Ovary (tissue), 9 donors: ENCODE data around the gene PTPRN2. TPM values are rescaled to one million over a fixed set of nuclear protein-coding genes. Genes with fewer than 3 reads are reported as not detected.
A peak's percentile ranks its signal among the peaks of the same experiment; 100 is the strongest.
"Not testable (repeated sequence)": the region's sequence is repeated elsewhere in the genome, so short reads cannot be mapped to it uniquely, and the experiment has no call there.

Experiments used
- DNase-seq, 5 donors: peaks; one replicate each; pipeline ENCODE4 v3.0.0-alpha.2; 2019 to 2020
- H3K27ac ChIP-seq, 2 donors: fragments of 200-600 bp; one replicate each; pipeline versions ENCODE4 v1.5.1 to v1.8.0; 2019 to 2022
- H3K27me3 ChIP-seq: fragments of 200-600 bp; one replicate; pipeline ENCODE4 v1.8.0; 2022
- H3K36me3 ChIP-seq: fragments of 200-600 bp; sonication (generic); one replicate; pipeline ENCODE4 v1.5.1; 2019
- H3K4me1 ChIP-seq: one replicate; pipeline ENCODE4 v1.8.1; 2013; ENCODE audit warnings: mild to moderate bottlenecking, moderate library complexity; ENCODE audit not compliant: insufficient read depth
- H3K4me3 ChIP-seq: fragments of 200-600 bp; sonication (generic); one replicate; pipeline ENCODE4 v1.5.1; 2017
- H3K9me3 ChIP-seq, 2 donors: fragments of 200-600 bp in 1 of 2; sonication (generic) in 1 of 2; one replicate each; pipeline versions ENCODE4 v1.5.1 to v1.8.1; 2013 to 2019; ENCODE audit warnings: mild to moderate bottlenecking in 1 of 2, moderate library complexity in 1 of 2
- EP300 ChIP-seq: sonication (generic); formaldehyde crosslinking; IDR thresholded peaks from one replicate; pipeline ENCODE4 v1.6.1; 2017; ENCODE audit warnings: antibody characterized with exemption
- POLR2A ChIP-seq: fragments of 450-650 bp; IDR thresholded peaks from one replicate; pipeline ENCODE4 v1.6.1; 2017; ENCODE audit warnings: antibody characterized with exemption, mild to moderate bottlenecking, moderate library complexity
- WGBS, 3 donors: extraction: QIAGEN DNeasy Blood & Tissue Kit in 1 of 3; methylation state at CpG; one replicate each; pipeline versions ENCODE4 v1.1.5 to v1.1.7; 2013 to 2017; 5-methylcytosine and 5-hydroxymethylcytosine counted together
- intact Hi-C, 4 donors: fragments of 100-400 bp; cut with DNase I; formaldehyde crosslinking; loops; one replicate each; pipeline versions ENCODE4 v1.11.0 to v1.15.1; 2022 to 2023
- polyA plus RNA-seq, 2 donors: library from polyadenylated mRNA; stranded (reverse); fragments of 200-250 nt in 1 of 2; fragments of 350-450 nt in 1 of 2; fragmentation: Illumina TruSeq in 1 of 2; extraction: RNeasy Lipid Tissue Mini Kit (QIAGEN cat#74804) in 1 of 2; gene quantifications; one replicate each; pipeline ENCODE4 v1.2.3, GENCODE V29; 2013 to 2014
- total RNA-seq, 7 donors: library from RNA; depleted of rRNA in 2 of 7; stranded (reverse); fragments of >200 nt in 2 of 7; fragmentation: NEBNext Ultra II Directional in 3 of 7; extraction: Animal tissue kit (Norgen Biotek cat#: 25700) in 3 of 7; gene quantifications; one replicate each; pipeline versions ENCODE4 v1.1.0 to v1.2.4, GENCODE V29; 2016 to 2023
- TF ChIP-seq, protein P1 (sequence below), 3 donors: fragments of 450-650 bp in 2 of 3; fragments of 200-600 bp in 1 of 3; IDR thresholded peaks; one replicate each; pipeline versions ENCODE4 v1.5.1 to v1.8.0; 2016 to 2022; ENCODE audit warnings: antibody characterized with exemption in 3 of 3, mild to moderate bottlenecking in 1 of 3
- donor health status: DM: no; HTN: no; CAD: no; lungs with moderate emphysema.
- donor health status: DM: no; HTN: no; CAD: no.
- donor health status: Bipolar disorder and iron deficiency.
- donor health status: DM: yes; HTN: yes; CAD: no.
- donor health status: DM: no; HTN: no; CAD: no.
- donor health status: DM: yes; HTN: yes; CAD: no.

The PTPRN2 gene
- total and polyA plus RNA-seq, 9 donors: 3.5 to 11.1 (median 5.9) TPM

DNA sequence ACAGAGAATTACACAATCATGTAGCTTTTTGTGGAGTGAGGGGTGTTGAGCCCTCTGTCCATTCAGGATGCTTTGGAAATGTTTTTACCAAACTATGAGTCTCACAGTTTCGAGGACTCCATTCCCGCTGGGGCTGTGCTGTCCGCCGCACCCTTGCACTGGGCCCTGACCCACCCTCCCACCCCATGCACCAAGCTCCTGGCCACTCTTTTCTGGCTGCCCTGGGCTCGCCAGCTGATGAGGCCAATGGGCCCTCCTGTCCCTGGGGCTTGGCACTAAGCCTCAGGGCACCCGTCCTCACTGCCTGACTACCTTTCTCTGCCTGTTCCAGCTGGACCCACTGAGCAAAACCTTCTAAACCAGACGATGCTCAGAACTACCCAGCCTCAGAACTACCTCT, 332.1 kb downstream of the PTPRN2 start:
- Histone ChIP-seq H3K27me3 (no peaks in the 10 kb centered on the region), H3K9me3 (no peaks in the 10 kb centered on the region), H3K4me3 (no peak overlapping the region), H3K36me3 (no peaks in the 10 kb centered on the region), H3K27ac (no peak overlapping the region), H3K4me1 (no peaks in the 10 kb centered on the region)
- 84 to 86% (median 86%) methylated on average over 7 of the region's 7 CpGs for WGBS, 3 donors
- intact Hi-C loops: no loop called here
- TF ChIP-seq EP300: no peak
- no peak for TF ChIP-seq POLR2A
- TF ChIP-seq, protein P1, sequence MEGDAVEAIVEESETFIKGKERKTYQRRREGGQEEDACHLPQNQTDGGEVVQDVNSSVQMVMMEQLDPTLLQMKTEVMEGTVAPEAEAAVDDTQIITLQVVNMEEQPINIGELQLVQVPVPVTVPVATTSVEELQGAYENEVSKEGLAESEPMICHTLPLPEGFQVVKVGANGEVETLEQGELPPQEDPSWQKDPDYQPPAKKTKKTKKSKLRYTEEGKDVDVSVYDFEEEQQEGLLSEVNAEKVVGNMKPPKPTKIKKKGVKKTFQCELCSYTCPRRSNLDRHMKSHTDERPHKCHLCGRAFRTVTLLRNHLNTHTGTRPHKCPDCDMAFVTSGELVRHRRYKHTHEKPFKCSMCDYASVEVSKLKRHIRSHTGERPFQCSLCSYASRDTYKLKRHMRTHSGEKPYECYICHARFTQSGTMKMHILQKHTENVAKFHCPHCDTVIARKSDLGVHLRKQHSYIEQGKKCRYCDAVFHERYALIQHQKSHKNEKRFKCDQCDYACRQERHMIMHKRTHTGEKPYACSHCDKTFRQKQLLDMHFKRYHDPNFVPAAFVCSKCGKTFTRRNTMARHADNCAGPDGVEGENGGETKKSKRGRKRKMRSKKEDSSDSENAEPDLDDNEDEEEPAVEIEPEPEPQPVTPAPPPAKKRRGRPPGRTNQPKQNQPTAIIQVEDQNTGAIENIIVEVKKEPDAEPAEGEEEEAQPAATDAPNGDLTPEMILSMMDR (IDR thresholded peaks at IDR 0.05): no peak
- no peak for DNase-seq

DNA sequence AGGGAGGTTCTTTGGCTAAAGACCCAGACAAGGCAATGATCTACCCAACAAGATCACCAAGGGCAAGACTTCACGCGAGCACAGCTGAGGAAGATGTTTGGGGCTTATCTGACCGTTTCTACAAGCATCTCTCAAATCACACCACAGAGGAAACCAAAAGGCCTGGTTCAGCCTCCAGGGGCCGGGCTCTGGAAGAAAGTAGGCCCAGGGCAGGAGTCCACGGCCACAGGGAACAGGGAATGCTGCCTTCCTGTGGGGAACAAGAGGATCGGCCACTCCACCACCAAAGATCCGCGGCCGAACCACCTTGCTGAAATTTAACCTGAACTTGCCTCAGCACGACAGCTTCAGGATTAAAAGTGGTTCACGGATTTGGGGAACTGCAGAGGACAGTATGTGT, 332.5 kb downstream of the PTPRN2 start:
- Histone ChIP-seq H3K9me3 (no peaks in the 10 kb centered on the region), H3K4me1 (no peaks in the 10 kb centered on the region), H3K27me3 (no peaks in the 10 kb centered on the region), H3K36me3 (no peaks in the 10 kb centered on the region), H3K27ac (no peak overlapping the region), H3K4me3 (no peak overlapping the region)
- WGBS, 3 donors: 85 to 90% (median 88%) methylated on average over 11 of the region's 11 CpGs
- TF ChIP-seq, protein P1 (IDR thresholded peaks at IDR 0.05): no peak
- no peak for TF ChIP-seq EP300
- no peak for TF ChIP-seq POLR2A
- DNase-seq: peak in 1 of 5 donors; percentile 5
- intact Hi-C loops: no loop called here

DNA sequence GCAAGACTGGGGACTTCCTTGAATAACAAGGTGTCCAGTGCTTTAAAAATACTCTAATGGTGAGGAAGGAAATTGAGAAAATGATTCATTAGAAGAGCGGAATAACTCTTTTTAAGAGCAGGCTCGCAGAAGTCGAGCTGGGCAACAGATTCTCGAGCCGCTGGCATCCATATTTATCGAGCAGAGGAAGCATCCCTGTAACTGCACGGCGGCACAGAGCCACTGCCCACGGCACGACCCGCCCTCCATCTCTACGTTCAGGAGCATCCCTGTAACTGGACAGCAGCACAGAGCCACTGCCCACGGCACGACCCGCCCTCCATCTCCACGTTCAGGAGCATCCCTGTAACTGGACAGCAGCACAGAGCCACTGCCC, 334.0 kb downstream of the PTPRN2 start:
- H3K9me3 ChIP-seq, H3K27ac ChIP-seq, H3K4me1 ChIP-seq, H3K4me3 ChIP-seq, intact Hi-C loops, DNase-seq, H3K27me3 ChIP-seq, H3K36me3 ChIP-seq: not testable (repeated sequence)
- WGBS, 3 donors: 60 to 89% (median 71%) methylated on average over 11 to 16 of the region's 16 CpGs

DNA sequence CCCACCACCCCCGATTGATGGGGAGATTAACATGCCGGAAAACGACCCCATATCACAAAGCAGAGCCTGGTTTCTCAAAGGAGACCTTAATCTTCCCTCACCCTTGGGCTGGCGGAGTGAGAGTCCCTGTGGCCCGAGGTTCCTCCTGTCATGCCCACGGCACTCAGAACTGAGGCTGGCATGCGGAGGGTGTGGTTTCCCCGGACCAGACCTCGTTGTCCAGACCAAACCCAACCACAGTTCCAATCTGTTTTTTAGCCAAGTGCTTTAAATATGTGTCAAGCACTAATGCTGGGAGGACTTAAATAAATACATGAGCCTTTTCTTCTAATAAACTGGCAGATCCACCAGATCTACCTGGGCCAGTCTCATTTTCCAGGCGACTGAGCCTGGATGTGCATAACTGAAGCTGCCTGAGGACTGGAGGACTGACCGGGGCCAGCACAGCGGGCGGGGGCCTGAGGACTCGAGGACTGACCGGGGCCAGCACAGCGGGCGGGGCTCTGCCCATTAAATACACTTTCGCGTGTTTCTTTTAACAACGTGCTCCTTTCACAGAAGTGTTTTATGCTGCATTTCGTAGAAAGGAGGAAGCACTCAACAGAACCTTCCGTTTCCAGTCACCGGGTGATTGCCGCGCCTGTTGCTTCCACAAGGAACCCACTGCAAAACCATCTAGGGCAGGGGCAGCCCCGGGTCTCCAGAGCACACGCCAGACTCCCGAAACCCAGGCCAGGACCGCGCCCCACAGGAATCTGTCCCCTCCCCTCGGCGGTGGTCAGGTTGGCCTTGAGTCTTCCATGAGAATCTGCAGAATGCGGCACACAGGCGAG, 334.6 kb downstream of the PTPRN2 start:
- no peak overlapping the region for H3K4me3 ChIP-seq
- no peaks in the 10 kb centered on the region for H3K4me1 ChIP-seq
- H3K9me3 ChIP-seq: no peaks in the 10 kb centered on the region
- no peaks in the 10 kb centered on the region for H3K36me3 ChIP-seq
- 67 to 84% (median 69%) methylated on average over 34 of the region's 34 CpGs for WGBS, 3 donors
- no peak for TF ChIP-seq EP300
- TF ChIP-seq POLR2A: no peak
- TF ChIP-seq, protein P1 (IDR thresholded peaks at IDR 0.05): no peak
- H3K27me3 ChIP-seq: no peaks in the 10 kb centered on the region
- DNase-seq: peak in 2 of 5 donors; percentile 0 to 7
- H3K27ac ChIP-seq: no peak overlapping the region
- intact Hi-C loops: no loop called here

DNA sequence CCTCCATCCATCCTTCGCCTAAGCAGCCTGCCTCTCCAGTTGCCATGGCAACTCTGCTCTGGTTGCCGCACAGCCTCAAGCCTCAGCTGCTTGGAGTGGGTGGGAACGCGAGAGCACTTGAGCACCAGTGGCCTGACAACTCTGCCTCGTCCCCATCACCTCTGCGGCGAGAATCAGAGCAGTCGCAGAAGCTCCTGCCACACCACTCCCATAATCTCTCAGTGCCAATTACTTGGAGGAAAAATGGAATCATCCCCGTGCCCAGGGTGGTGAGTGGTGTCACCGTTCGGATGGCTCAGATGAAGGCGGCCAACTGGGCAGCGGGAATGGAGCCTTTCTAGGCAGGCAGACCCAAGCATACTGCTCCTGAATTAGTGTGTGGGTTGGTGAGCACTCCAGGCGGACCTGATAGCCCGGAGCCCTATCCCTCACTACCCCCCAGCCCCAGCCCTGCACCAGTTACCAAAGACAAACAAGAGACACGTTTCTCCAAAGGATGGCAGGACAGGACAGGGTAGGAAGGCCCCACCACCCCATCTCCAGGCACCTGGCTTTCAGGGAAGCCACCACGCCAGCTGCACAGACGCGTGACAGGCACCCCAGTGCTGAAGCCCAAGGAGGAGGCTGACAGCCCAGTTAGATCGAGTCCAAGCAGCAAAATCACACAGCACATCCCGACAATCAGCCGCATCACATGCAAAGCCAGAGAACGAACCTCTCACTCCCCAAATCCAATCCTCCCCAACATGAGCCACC, 335.4 kb downstream of the PTPRN2 start:
- no peaks in the 10 kb centered on the region for H3K4me1 ChIP-seq
- intact Hi-C loops: no loop called here
- H3K27ac ChIP-seq: no peak overlapping the region
- DNase-seq: peak in 3 of 5 donors; percentile 2 to 11 (median 3)
- H3K27me3 ChIP-seq: no peaks in the 10 kb centered on the region
- TF ChIP-seq POLR2A (no peak), EP300 (no peak)
- TF ChIP-seq, protein P1 (IDR thresholded peaks at IDR 0.05): no peak
- H3K4me3 ChIP-seq: no peak overlapping the region
- 77 to 83% (median 83%) methylated on average over 23 of the region's 23 CpGs for WGBS, 3 donors
- H3K36me3 ChIP-seq: no peaks in the 10 kb centered on the region
- no peaks in the 10 kb centered on the region for H3K9me3 ChIP-seq
